ENCODE data around the gene CDKAL1.

GRCh38 chr6:21214738-21215448, 680.6 kb downstream of the CDKAL1 start:
- TF ChIP-seq POLR2AphosphoS5 (IDR thresholded peaks at IDR 0.05; ENCODE audit: low read depth, low read length) (no peak), TAF1 (IDR thresholded peaks at IDR 0.05; ENCODE audit: borderline replicate concordance, insufficient read depth, low read length) (no peak), REST (IDR thresholded peaks at IDR 0.05; ENCODE audit: insufficient read depth in 1 of 2, low read depth in 2 of 2, low read length in 2 of 2) (no peak), FOXP2 (optimal IDR thresholded peaks at IDR 0.05; ENCODE audit: borderline replicate concordance, extremely low read depth, extremely low read length, insufficient read depth) (no peak)
